Measurements from ENCODE around the gene SOCS4. TPM values are rescaled to one million over a fixed set of nuclear protein-coding genes. Genes with fewer than 3 reads are reported as not detected.
A peak's percentile ranks its signal among the peaks of the same experiment; 100 is the strongest.

SOCS4 gene
- total and polyA plus RNA-seq, 8 donors: 12.7 to 31.8 (median 14.7) TPM

- Histone ChIP-seq H3K27me3 (no peaks in the 10 kb centered on the region), H3K9me3 (no peaks in the 10 kb centered on the region), H3K4me3 (no peak overlapping the region), H3K36me3 (peaks cover 5 to 52% of the 10 kb centered on the region in 2 donors), H3K27ac (no peak overlapping the region), H3K4me1 (peaks cover 0 to 4% of the 10 kb centered on the region in 2 donors)
- no peak for TF ChIP-seq CTCF (IDR thresholded peaks at IDR 0.05)
- DNase-seq (no peak), ATAC-seq (no peak)
- intact Hi-C loops (cut with DNase I): no loop called here
Observed at GRCh38 chr14:55065411-55065810, 38.4 kb downstream of the SOCS4 start.

- Histone ChIP-seq H3K27me3 (no peaks in the 10 kb centered on the region), H3K4me3 (no peak overlapping the region), H3K36me3 (peaks cover 5 to 52% of the 10 kb centered on the region in 2 donors), H3K27ac (no peak overlapping the region), H3K4me1 (peaks cover 0 to 3% of the 10 kb centered on the region in 2 donors), H3K9me3 (no peaks in the 10 kb centered on the region)
- DNase-seq (no peak), ATAC-seq (no peak)
- TF ChIP-seq CTCF (IDR thresholded peaks at IDR 0.05): no peak
- intact Hi-C loops (cut with DNase I): no loop called here
Observed at GRCh38 chr14:55066223-55066622, 39.2 kb downstream of the SOCS4 start.

GRCh38 chr14:55070981-55071411, 44.0 kb downstream of the SOCS4 start:
- ATAC-seq (no peak), DNase-seq (no peak)
- Histone ChIP-seq H3K27me3 (no peaks in the 10 kb centered on the region), H3K4me3 (no peak overlapping the region), H3K27ac (peak overlapping the region; percentile 61 to 65), H3K9me3 (no peaks in the 10 kb centered on the region), H3K4me1 (peaks cover 17 to 19% of the 10 kb centered on the region in 2 donors), H3K36me3 (peaks cover 0 to 14% of the 10 kb centered on the region in 2 donors)
- intact Hi-C loops (cut with DNase I): no loop called here
- no peak for TF ChIP-seq CTCF (IDR thresholded peaks at IDR 0.05)

GRCh38 chr14:55071870-55072640, 45.0 kb downstream of the SOCS4 start:
- intact Hi-C loops (cut with DNase I): no loop called here
- ATAC-seq (peak; percentile 80), DNase-seq (peak in 1 of 4 donors; percentile 24)
- Histone ChIP-seq H3K4me3 (no peak overlapping the region), H3K27me3 (no peaks in the 10 kb centered on the region), H3K36me3 (peaks cover 0 to 9% of the 10 kb centered on the region in 2 donors), H3K9me3 (no peaks in the 10 kb centered on the region), H3K27ac (peak overlapping the region; percentile 65 to 81), H3K4me1 (peaks cover 17 to 19% of the 10 kb centered on the region in 2 donors)
- no peak for TF ChIP-seq CTCF (IDR thresholded peaks at IDR 0.05)

GRCh38 chr14:55073856-55074255, 46.8 kb downstream of the SOCS4 start:
- Histone ChIP-seq H3K4me1 (peaks cover 17 to 19% of the 10 kb centered on the region in 2 donors), H3K27me3 (no peaks in the 10 kb centered on the region), H3K4me3 (no peak overlapping the region), H3K9me3 (no peaks in the 10 kb centered on the region), H3K36me3 (no peaks in the 10 kb centered on the region), H3K27ac (peak overlapping the region in 1 of 2 donors; percentile 15)
- DNase-seq (no peak), ATAC-seq (no peak)
- TF ChIP-seq CTCF (IDR thresholded peaks at IDR 0.05): no peak
- intact Hi-C loops (cut with DNase I): no loop called here
